ENCODE measurements around the gene HOXB7. TPM values are rescaled to one million over a fixed set of nuclear protein-coding genes. Genes with fewer than 3 reads are reported as not detected.
A peak's percentile ranks its signal among the peaks of the same experiment; 100 is the strongest.

The HOXB7 gene
- total RNA-seq, 1 experiment from 2014 or later = 39.7 TPM

- peak; percentile 71 for DNase-seq (ENCODE audit: low spot score)
Observed at GRCh38 chr17:48567646-48568354, 43.0 kb downstream of the HOXB7 start.

- DNase-seq (ENCODE audit: low spot score) = peak; percentile 89
Observed at GRCh38 chr17:48567209-48567608, 43.6 kb downstream of the HOXB7 start.

GRCh38 chr17:48566717-48567116, 44.1 kb downstream of the HOXB7 start:
- DNase-seq (ENCODE audit: low spot score) = no peak

- no peak for DNase-seq (ENCODE audit: low spot score)
Observed at GRCh38 chr17:48565925-48566710, 44.7 kb downstream of the HOXB7 start.

- peak; percentile 62 for DNase-seq (ENCODE audit: low spot score)
Observed at GRCh38 chr17:48565022-48565554, 45.7 kb downstream of the HOXB7 start.

- no peak for DNase-seq (ENCODE audit: low spot score)
Observed at GRCh38 chr17:48564188-48565021, 46.4 kb downstream of the HOXB7 start.

GRCh38 chr17:48563867-48564187, 47.0 kb downstream of the HOXB7 start:
- DNase-seq (ENCODE audit: low spot score) = no peak

GRCh38 chr17:48563385-48563838, 47.4 kb downstream of the HOXB7 start:
- DNase-seq (ENCODE audit: low spot score) = peak; percentile 55

GRCh38 chr17:48562934-48563333, 47.9 kb downstream of the HOXB7 start:
- DNase-seq (ENCODE audit: low spot score) = no peak

- DNase-seq (ENCODE audit: low spot score) = peak; percentile 94
Observed at GRCh38 chr17:48561884-48562810, 48.7 kb downstream of the HOXB7 start.

GRCh38 chr17:48559840-48560817, 50.7 kb downstream of the HOXB7 start:
- peak; percentile 25 for DNase-seq (ENCODE audit: low spot score)

- DNase-seq (ENCODE audit: low spot score) = peak; percentile 39
Observed at GRCh38 chr17:48559122-48559839, 51.5 kb downstream of the HOXB7 start.

GRCh38 chr17:48558831-48559121, 52.0 kb downstream of the HOXB7 start:
- peak; percentile 9 for DNase-seq (ENCODE audit: low spot score)

GRCh38 chr17:48558057-48558830, 52.6 kb downstream of the HOXB7 start:
- DNase-seq (ENCODE audit: low spot score) = no peak
